GM23248 (cell line): ENCODE measurements around the gene LSM14B. TPM values are rescaled to one million over a fixed set of nuclear protein-coding genes. Genes with fewer than 3 reads are reported as not detected.
"Not testable (repeated sequence)": the region's sequence is repeated elsewhere in the genome, so short reads cannot be mapped to it uniquely, and the experiment has no call there.

ENCODE experiments used
- DNase-seq: peaks from one replicate; pipeline ENCODE4 v3.0.0-alpha.2; 2015
- H2AFZ ChIP-seq: fragments of 200-600 bp; sonication (generic); 2 replicates; pipeline ENCODE4 v1.6.1; 2016; ENCODE audit warnings: antibody characterized with exemption
- H3F3A ChIP-seq: fragments of 200-600 bp; sonication (generic); 2 replicates; pipeline ENCODE4 v1.6.1; 2016; ENCODE audit warnings: mild to moderate bottlenecking, antibody characterized with exemption, mixed run types; ENCODE audit not compliant: insufficient read depth
- H3K27ac ChIP-seq: fragments of 200-600 bp; sonication (generic); 2 replicates; pipeline ENCODE4 v1.5.1; 2016; ENCODE audit warnings: mild to moderate bottlenecking
- H3K27me3 ChIP-seq: fragments of 200-600 bp; sonication (generic); replicated peaks from 2 replicates; pipeline ENCODE4 v1.6.1; 2016; ENCODE audit warnings: mild to moderate bottlenecking; ENCODE audit not compliant: insufficient read depth
- H3K36me3 ChIP-seq: fragments of 200-600 bp; sonication (generic); 2 replicates; pipeline ENCODE4 v1.6.1; 2016; ENCODE audit warnings: low read depth, mild to moderate bottlenecking
- H3K4me1 ChIP-seq: fragments of 200-600 bp; sonication (generic); 2 replicates; pipeline ENCODE4 v1.6.1; 2016; ENCODE audit warnings: mild to moderate bottlenecking; ENCODE audit not compliant: insufficient read depth
- H3K4me2 ChIP-seq: fragments of 200-600 bp; sonication (generic); one replicate; pipeline ENCODE4 v1.6.1; 2016; ENCODE audit warnings: mild to moderate bottlenecking; ENCODE audit not compliant: unreplicated experiment
- H3K4me3 ChIP-seq: fragments of 200-600 bp; sonication (generic); 2 replicates; pipeline ENCODE4 v1.5.1; 2016; ENCODE audit warnings: mild to moderate bottlenecking
- H3K79me2 ChIP-seq: fragments of 200-600 bp; sonication (generic); 2 replicates; pipeline ENCODE4 v1.6.1; 2016; ENCODE audit warnings: mild to moderate bottlenecking; ENCODE audit not compliant: insufficient read depth
- H3K9ac ChIP-seq: fragments of 200-600 bp; sonication (generic); 2 replicates; pipeline ENCODE4 v1.6.1; 2016; ENCODE audit warnings: mild to moderate bottlenecking
- H3K9me2 ChIP-seq: fragments of 200-600 bp; sonication (generic); 2 replicates; pipeline ENCODE4 v1.6.1; 2016; ENCODE audit warnings: mixed run types, mild to moderate bottlenecking, moderate library complexity; ENCODE audit not compliant: insufficient read depth
- H3K9me3 ChIP-seq: fragments of 200-600 bp; sonication (generic); one replicate; pipeline ENCODE4 v1.6.1; 2017; ENCODE audit warnings: low read depth
- H4K20me1 ChIP-seq: fragments of 200-600 bp; sonication (generic); 2 replicates; pipeline ENCODE4 v1.6.0; 2016; ENCODE audit not compliant: insufficient read depth
- EZH2 ChIP-seq: fragments of 200-600 bp; sonication (generic); IDR thresholded peaks from 2 replicates; pipeline ENCODE4 v1.6.1; 2018; ENCODE audit warnings: antibody characterized with exemption, mild to moderate bottlenecking; ENCODE audit not compliant: insufficient read depth, poor library complexity, severe bottlenecking
- EZH2phosphoT487 ChIP-seq: fragments of 200-600 bp; sonication (generic); IDR thresholded peaks from 2 replicates; pipeline ENCODE4 v1.6.1; 2018; ENCODE audit warnings: antibody characterized with exemption, moderate library complexity, mild to moderate bottlenecking, low read depth; ENCODE audit not compliant: insufficient read depth
- WGBS, 2 experiments: methylation state at CpG; one replicate each; pipeline ENCODE4 v1.1.6; 2015 to 2017; ENCODE audit warnings: low lambda C conversion rate in 2 of 2, low coverage in 1 of 2; ENCODE audit errors: missing lambda C conversion rate in 2 of 2; 5-methylcytosine and 5-hydroxymethylcytosine counted together
- in situ Hi-C: fragments of 300-500 bp; cut with MboI; formaldehyde crosslinking; loops from 2 replicates; pipeline ENCODE4 v1.15.0; 2020
- polyA plus RNA-seq: library from polyadenylated mRNA; unstranded; fragments of >200 nt; fragmentation: Nextera tagmentation; extraction: Ambion mirVana; gene quantifications from 2 replicates; pipeline ENCODE4 v1.2.1, GENCODE V29; 2016
- total RNA-seq: library from RNA; depleted of rRNA; stranded (reverse); fragments of >200 nt; shearing (Covaris generic); gene quantifications from 2 replicates; pipeline ENCODE4 v1.2.3, GENCODE V29; 2014

LSM14B gene
- total and polyA plus RNA-seq, 2 experiments from 2014 or later: 1.3 to 28.0 TPM

GRCh38 chr20:62083312-62083711, 39.0 kb upstream of the LSM14B start:
- Histone ChIP-seq H3K4me1 (peaks cover 3% of the 10 kb centered on the region; the same call in 1 of the 2 replicates), H3K9me2 (no peaks in the 10 kb centered on the region), H4K20me1 (no peaks in the 10 kb centered on the region), H3K9me3 (no peaks in the 10 kb centered on the region), H3K27ac (no peak overlapping the region), H3K27me3 (peaks cover 18% of the 10 kb centered on the region; the same call in 1 of the 2 replicates), H3K36me3 (no peaks in the 10 kb centered on the region), H3F3A (no peaks in the 10 kb centered on the region), H3K9ac (no peak overlapping the region), H3K4me3 (no peak overlapping the region), H2AFZ (no peak overlapping the region), H3K79me2 (no peaks in the 10 kb centered on the region), H3K4me2 (no peak overlapping the region)
- whole genome bisulfite sequencing, 2 experiments: 25 to 32% methylated on average over 5 of the region's 5 CpGs
- no peak for DNase-seq
- in situ Hi-C loops: no loop called here
- no peak for TF ChIP-seq EZH2
- TF ChIP-seq EZH2phosphoT487: no peak

DNA sequence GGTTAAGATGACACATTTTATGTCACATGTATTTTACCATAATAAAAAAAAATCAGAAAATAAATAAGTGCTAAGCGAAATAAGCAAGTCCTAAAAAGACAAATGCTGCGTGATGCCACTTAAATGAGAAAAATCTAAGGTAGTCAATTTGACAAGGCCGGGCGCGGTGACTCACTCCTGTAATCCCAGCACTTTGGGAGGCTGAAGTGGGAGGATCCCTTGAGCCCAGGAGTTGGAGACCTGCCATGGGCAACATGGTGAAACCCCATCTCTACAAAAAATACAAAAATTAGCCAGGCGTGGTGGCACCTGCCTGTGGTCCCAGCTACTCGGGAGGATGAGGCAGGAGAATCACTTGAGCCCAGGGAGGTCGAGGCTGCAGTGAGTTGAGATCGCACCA, 38.1 kb upstream of the LSM14B start:
- DNase-seq, H3K4me3 ChIP-seq, H3K9me2 ChIP-seq, H3K79me2 ChIP-seq, H3K4me2 ChIP-seq, H3F3A ChIP-seq, H3K36me3 ChIP-seq, H3K9me3 ChIP-seq, in situ Hi-C loops, H4K20me1 ChIP-seq, H3K4me1 ChIP-seq, H3K27ac ChIP-seq, H3K9ac ChIP-seq, H2AFZ ChIP-seq: not testable (repeated sequence)
- 63 to 71% methylated on average over 9 of the region's 9 CpGs for WGBS, 2 experiments
- peaks cover 18% of the 10 kb centered on the region; the same call in 1 of the 2 replicates for H3K27me3 ChIP-seq

GRCh38 chr20:62085206-62085605, 37.1 kb upstream of the LSM14B start:
- H3K27ac ChIP-seq: no peak overlapping the region
- no peak overlapping the region for H2AFZ ChIP-seq
- no peaks in the 10 kb centered on the region for H4K20me1 ChIP-seq
- H3K4me1 ChIP-seq: peaks cover 3% of the 10 kb centered on the region; the same call in 1 of the 2 replicates
- H3K36me3 ChIP-seq: no peaks in the 10 kb centered on the region
- H3F3A ChIP-seq: no peaks in the 10 kb centered on the region
- no peak for DNase-seq
- whole genome bisulfite sequencing, 2 experiments: 52 to 53% methylated on average over 9 of the region's 9 CpGs
- H3K27me3 ChIP-seq: peaks cover 18% of the 10 kb centered on the region; the same call in 1 of the 2 replicates
- H3K9me3 ChIP-seq: no peaks in the 10 kb centered on the region
- no peak for TF ChIP-seq EZH2
- TF ChIP-seq EZH2phosphoT487: no peak
- H3K4me2 ChIP-seq: no peak overlapping the region
- H3K79me2 ChIP-seq: no peaks in the 10 kb centered on the region
- no peak overlapping the region for H3K4me3 ChIP-seq
- no peak overlapping the region for H3K9ac ChIP-seq
- no peaks in the 10 kb centered on the region for H3K9me2 ChIP-seq
- in situ Hi-C loops: no loop called here

- Histone ChIP-seq H3K4me3 (no peak overlapping the region), H3K4me1 (peaks cover 3% of the 10 kb centered on the region; the same call in 1 of the 2 replicates), H3K9ac (no peak overlapping the region), H3K9me3 (no peaks in the 10 kb centered on the region), H3F3A (no peaks in the 10 kb centered on the region), H3K9me2 (no peaks in the 10 kb centered on the region), H3K79me2 (no peaks in the 10 kb centered on the region), H2AFZ (no peak overlapping the region), H4K20me1 (no peaks in the 10 kb centered on the region), H3K36me3 (no peaks in the 10 kb centered on the region), H3K4me2 (no peak overlapping the region), H3K27me3 (peaks cover 9% of the 10 kb centered on the region; the same call in 1 of the 2 replicates), H3K27ac (no peak overlapping the region)
- in situ Hi-C loops: no loop called here
- peak; percentile 37 for DNase-seq
- 8 to 11% methylated on average over 11 of the region's 11 CpGs for WGBS, 2 experiments
- TF ChIP-seq EZH2phosphoT487 (no peak), EZH2 (no peak)
Observed at GRCh38 chr20:62087227-62087626, 35.0 kb upstream of the LSM14B start.

- Histone ChIP-seq H4K20me1 (no peaks in the 10 kb centered on the region), H3K4me2 (no peak overlapping the region), H3K79me2 (no peaks in the 10 kb centered on the region), H3K27me3 (peaks cover 6% of the 10 kb centered on the region; the same call in 1 of the 2 replicates), H3K36me3 (no peaks in the 10 kb centered on the region), H3K4me1 (peaks cover 3% of the 10 kb centered on the region; the same call in 1 of the 2 replicates), H3F3A (no peaks in the 10 kb centered on the region), H2AFZ (no peak overlapping the region), H3K9ac (no peak overlapping the region), H3K9me2 (no peaks in the 10 kb centered on the region), H3K4me3 (no peak overlapping the region), H3K27ac (no peak overlapping the region), H3K9me3 (no peaks in the 10 kb centered on the region)
- DNase-seq: no peak
- WGBS, 2 experiments: 78 to 84% methylated on average over 16 to 17 of the region's 17 CpGs
- in situ Hi-C loops: no loop called here
- no peak for TF ChIP-seq EZH2phosphoT487
- TF ChIP-seq EZH2: no peak
Observed at GRCh38 chr20:62087632-62088031, 34.6 kb upstream of the LSM14B start.
